HT-29 (cell line): ENCODE results near the gene TBC1D17. TPM values are rescaled to one million over a fixed set of nuclear protein-coding genes. Genes with fewer than 3 reads are reported as not detected.

Source experiments
- DNase-seq: peaks from one replicate; pipeline ENCODE4 v3.0.0-alpha.2; 2015; ENCODE audit warnings: low spot score
- total RNA-seq: library from RNA; depleted of rRNA; stranded (reverse); fragments of >200 nt; shearing (Covaris generic); gene quantifications from 2 replicates; pipeline ENCODE4 v1.2.3, GENCODE V29; 2014

TBC1D17 gene
- total RNA-seq, 1 experiment from 2014 or later: 38.4 TPM

GRCh38 chr19:49860336-49861102 lies 17.0 kb upstream of the TBC1D17 start:
- DNase-seq: peak; percentile 11

- DNase-seq: peak; percentile 80
Measured at GRCh38 chr19:49861107-49861506, 16.4 kb upstream of the TBC1D17 start.

DNA sequence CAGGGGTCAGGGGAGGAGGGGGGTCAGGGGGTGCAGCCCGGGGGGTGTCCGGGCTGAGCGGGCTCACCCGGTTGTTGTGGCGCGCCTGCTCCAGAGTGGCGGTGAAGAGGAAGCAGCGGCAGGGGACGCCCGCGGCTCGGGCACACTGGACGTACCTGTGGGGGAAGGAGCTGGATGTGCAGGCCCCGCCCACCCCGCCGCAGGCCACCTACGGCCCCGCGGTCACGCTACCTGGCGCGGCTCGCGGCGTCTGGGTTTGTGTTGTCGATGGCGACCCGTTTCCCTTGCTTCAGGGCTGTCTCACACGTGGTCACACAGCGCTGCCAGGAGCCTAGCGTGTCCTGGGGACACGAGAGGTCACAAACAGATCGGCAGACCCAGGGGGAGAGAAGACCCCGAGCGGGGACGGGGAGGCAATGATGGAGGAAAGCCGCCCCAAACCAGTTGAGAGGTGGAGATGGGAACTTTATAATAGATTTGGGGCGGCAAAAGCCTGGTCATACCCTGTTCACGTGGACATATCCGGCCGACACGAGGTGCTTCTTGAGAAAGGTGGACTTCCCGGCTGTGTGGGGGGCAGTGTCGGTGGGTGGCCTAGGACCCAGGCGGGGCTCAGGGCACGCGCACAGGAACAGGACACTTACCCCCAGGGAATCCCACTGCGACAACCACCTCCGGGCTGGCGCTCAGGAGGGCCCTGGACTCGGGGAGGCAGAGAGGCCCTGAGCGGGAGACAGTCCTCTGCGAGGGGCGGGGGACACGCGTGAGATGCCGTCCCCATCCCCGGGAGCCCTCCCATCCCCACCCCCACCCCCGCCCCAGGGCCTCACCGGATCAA lies 15.7 kb upstream of the TBC1D17 start:
- no peak for DNase-seq

DNA sequence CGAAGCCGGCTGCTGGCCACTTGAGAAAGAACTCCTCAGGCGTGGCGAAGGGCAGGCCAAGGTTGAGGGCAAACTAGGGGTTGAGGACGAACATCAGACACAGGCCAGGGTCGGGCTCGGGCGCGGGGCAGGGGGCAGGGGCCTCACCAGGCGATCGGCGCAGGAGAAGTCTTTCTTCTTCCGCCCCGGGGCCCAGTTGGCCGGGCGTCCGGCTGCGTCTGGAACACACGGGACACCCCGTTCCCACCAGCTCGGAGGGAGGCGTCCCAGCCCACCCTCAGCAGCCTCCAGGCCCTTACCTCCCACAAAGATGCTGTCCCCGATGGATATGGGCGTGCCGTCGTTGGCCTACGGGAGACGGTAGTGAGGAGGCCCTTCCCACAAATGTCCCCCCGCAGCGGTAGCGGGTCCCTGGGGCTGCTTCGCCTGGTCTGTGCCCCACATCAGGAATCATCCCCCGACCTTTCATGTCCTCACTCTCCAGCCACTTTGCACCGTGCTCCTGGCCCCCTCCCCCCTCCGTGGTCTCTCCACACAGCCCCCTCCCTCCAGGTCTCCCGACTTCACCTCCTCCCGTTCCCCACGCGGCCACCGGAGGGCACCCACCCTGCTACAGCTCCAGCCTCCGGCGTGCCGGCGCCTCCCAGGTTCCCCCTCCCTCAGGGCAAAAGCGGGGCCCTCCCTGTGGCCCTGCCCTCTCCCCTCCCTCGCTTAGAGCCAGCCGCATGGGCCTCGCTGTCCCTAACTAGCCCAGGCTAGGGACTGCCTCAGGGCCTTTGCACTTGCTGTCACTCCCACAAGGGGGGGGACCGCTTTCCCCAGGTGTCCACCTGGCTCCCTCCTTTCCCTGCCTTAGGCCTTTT lies 14.9 kb upstream of the TBC1D17 start:
- no peak for DNase-seq

- DNase-seq: no peak
Measured at GRCh38 chr19:49863254-49863934, 14.1 kb upstream of the TBC1D17 start.

GRCh38 chr19:49863935-49864320 lies 13.6 kb upstream of the TBC1D17 start:
- no peak for DNase-seq

GRCh38 chr19:49864890-49865289 lies 12.6 kb upstream of the TBC1D17 start:
- no peak for DNase-seq

DNA sequence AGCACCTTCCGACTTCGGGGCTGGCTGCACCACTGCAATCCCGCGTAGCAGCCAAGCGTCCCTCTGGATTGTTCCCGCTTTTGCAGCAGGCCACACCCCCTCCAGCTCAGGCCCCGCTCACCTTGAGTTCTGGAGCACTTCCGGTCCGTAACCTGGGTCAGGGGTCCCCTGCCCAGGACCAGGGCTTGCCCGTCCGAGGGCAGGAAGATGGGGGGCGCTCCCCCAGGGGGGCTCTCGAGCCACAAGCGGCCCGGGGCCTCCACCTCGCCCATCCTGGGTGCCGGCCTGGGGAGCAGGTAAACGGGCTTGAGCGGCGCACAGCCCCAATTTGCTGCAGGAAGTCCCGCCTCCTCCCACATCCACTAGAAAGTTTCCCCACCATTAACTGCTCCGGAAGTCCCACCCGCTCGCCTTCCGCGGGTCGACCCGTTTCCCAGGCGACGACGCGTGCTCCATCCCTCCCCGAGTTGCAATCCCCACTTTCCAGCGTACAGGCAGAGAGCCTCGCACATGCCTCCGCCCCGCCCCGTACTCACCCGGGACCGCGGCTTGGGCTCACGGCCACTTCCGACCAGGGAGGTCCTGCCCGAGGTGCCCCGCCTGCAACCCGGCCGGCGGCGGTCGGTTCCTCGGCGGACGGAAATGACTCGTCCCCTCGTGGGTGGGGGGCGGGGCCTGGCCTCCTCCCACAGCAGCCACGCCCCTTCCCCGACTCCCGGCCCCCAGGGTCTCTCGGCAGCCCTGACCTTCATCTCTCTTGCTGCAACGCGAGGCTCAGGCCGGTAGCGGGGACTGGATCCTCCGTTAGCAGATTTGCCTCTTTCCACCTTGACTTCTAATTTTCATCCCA lies 10.3 kb upstream of the TBC1D17 start, which contains the start of gene PNKP:
Gene PNKP (minus strand): TSS at position 644 of the 850 bp plus-strand sequence. CDS start 372 bp downstream, at position 272.
- DNase-seq: peak; percentile 97

DNA sequence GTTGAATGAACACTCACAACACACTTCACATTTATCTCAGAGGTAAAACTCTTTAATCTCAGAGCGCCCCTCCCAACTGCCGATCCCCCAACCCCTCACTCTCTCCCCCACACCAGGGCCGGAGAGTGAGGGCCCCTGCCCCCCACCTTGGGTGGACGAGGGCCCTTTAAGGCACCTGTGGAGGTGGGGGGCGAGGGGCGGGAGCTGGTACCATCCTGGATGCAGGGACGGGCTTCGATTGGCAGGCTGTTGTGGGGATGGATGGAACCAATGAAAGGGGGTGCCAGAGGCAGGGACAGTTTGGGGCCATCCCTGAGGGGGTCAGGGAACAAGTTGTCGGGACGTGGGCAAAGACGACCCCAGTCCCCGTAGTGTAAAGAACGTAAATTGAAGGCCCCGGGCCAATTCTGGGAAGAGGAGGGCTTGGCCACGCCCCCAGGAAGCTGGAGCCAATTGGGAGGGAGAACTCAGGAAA lies 8.5 kb upstream of the TBC1D17 start:
- DNase-seq: no peak

DNA sequence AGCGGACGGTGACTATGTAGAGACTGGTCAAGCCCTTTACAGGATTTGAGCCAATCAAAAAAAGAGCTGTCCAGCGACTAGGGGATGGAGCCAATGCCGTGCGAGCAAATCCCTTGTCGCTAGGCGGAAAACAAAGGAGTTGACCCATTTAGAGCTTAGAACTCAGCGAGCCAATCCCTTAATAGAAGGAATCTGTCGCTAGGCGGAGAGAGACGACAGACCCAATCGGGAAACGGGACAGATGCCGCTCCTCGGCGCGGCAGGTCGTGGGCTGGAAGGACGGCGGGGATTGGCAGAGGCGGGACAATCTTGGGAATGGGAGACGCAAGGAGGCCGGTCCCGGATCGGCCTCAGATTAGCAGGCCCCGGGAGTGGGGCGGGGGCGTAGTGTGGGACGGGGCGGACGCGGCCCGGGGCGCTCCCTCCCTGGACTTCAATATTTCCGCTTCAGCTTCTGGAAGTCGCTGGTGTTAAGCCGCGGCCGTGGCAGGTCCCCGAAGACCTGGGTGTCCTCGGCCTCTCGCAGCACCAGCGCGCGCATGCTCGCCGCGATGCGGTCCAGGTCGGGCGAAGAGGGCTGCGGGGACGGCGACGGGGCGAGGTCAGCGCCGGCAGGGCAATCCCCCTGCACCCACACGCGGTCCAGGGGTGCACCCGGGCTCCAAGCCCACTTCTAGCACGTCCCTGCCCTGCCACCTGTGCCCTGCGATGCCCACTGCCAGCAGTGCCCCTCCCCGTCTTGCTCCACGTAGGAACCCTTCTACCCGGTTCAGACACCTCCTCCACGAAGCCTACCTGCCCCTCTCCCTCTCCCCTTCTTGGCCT lies 7.8 kb upstream of the TBC1D17 start:
- DNase-seq: peak; percentile 100

DNA sequence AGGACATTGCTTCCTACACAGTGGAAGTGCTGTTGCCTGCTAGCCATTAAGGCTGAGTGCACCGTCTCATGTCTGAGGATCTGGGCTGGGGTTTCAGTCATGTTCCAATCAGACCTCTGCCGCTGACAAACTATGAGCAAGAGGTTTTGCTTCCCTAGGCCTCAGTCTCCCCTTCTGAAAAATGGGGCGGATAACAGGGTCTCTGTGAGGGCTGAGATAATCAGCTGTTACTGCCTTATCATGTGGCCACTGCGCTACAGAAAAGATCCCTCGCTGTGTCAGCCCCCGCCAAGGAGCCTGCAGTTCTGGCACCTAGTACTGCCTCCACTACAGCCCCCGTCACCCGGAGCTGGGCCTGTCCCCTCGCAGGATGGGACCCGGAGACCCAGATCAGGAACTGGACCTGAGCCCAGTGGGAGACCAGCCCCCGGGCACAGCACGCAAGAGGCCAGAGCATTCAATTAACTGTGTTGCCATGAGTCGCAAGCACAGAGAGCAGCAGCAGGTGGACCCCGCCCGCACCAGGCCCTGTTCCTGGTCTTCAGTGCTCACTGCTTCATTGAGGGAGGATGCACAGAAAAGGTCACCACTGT lies 7.1 kb upstream of the TBC1D17 start:
- no peak for DNase-seq

DNA sequence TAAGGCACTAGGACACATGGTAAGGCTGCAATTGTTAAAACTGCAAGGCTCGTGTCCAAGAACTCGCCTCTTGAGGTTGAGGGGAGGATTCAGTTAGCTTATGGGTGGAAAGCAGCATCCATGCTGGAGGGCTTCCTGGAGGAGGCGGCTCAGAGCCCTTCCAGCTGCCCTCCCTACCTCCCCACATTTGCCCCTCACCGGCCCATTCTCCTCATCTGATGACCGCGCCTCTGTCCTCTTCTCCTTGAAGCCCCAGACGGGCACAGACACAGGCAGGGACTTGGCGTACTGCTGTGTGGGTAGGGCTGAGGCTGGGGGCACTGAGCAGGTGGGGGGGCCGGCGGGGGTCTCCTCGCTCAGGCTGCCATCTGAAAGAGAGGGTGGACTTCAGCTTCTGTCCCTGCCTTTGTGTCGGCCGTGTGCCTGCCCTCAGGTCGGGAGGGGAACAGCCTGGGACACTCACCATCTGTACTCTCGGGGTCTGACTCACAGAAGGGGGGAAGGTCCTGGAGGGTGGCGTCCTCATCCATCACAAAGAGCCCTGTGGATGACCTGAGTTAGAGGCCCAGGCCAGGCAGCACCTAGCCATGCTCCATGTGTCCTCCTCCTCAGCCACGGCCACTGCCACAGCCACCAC lies 6.0 kb upstream of the TBC1D17 start:
- no peak for DNase-seq

GRCh38 chr19:49872245-49873128 lies 5.0 kb upstream of the TBC1D17 start:
- no peak for DNase-seq

GRCh38 chr19:49873129-49873521 lies 4.4 kb upstream of the TBC1D17 start:
- DNase-seq: no peak

- DNase-seq: no peak
Measured at GRCh38 chr19:49873834-49874233, 3.7 kb upstream of the TBC1D17 start.

DNA sequence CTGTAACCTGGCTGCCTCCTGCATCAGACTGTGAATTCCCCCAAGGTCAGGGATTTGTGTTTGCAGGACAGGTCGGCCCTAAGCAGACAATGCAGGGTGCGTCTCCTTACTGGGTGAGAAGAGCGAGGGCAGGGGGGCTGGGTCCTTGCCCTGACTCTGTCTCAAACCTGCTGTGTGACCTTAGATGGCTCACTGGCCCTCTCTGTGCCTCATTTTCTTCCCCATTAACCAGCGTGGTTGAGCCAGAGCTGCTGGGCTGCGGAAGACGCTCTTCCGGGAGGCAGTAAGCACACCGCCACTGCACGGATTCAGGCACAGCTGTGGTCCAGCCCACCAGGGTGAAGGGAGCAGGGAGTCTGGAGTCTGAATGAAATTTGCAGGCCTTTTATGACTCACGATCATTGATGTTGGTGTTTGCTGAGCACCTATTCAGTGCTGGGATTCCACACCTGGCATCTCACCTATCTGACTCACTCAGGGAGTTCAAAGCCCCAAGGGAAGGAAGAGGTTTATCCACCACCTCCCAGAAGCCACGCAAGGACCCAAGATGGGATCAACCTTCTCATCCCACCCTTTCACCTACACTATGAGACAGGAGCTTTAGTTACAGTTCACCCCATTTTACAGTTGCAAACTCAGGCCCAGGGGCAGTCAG lies 2.9 kb upstream of the TBC1D17 start:
- no peak for DNase-seq

DNA sequence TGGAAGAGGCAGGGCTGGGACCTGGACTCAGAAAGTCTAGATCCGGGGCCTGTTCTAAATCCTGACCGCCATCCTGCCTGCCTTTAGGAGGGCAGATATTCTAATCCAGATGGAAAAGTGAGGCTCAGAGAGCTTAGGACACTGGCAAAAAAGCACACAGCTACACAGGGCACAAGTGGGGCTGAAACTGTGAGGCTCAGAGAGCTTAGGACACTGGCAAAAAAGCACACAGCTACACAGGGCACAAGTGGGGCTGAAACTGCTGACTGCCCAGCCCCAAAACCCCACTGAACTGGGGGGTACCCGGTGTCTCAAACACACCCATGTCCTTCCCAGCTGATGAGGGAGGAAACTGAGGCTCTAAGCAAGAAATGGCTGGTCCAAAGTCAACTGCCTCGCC lies 2.3 kb upstream of the TBC1D17 start:
- DNase-seq: no peak
